Measurements from ENCODE around the gene CTRB1. TPM values are rescaled to one million over a fixed set of nuclear protein-coding genes. Genes with fewer than 3 reads are reported as not detected.
"Not testable (repeated sequence)": the region's sequence is repeated elsewhere in the genome, so short reads cannot be mapped to it uniquely, and the experiment has no call there.

Gene CTRB1
- polyA plus RNA-seq, 4 donors, result 0.04 TPM; not detected in 3

- no peak for DNase-seq (ENCODE audit: low read depth in 4 of 4, low spot score in 3 of 4)
These were observed 46.5 kb downstream of the CTRB1 start for GRCh38 chr16:75264999-75265910.

DNA sequence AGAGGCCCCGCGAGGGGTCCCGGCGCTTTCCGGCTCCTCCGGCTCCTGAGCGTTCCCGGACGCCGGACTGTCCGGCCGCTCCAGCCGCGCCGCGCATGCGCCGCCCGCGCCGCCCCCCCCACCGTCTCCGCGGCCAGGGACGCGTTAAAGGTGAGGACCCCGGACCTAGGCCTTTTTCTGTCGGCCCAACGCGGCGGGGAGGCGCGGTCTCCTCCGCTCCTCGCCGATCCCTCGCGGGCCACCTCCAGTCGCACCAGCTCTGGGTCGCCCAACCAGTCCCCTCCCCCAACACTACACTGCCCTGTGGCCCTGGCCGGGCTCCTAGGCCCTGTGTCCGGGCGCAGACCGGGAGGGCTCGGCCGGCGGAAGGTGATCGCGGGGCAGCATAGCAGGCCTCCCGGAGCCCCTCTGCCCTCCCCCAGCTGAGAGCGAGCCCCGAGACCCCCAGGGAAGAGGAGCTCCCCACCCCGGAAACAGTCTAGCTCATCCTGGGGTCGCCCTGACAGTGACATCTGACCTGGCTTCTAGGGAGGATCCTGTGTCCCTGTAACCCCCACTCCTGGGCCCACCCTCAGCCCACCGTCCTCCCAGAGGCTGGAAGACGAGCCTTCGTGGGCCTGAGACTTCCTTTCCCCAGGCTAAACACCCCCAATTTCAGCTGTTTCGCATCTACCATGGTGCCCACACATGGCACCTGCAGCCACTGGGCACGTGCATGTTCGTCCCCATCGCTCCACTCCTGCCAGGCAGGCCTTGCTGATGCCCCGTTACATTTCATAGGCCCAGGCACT, 47.3 kb downstream of the CTRB1 start:
- no peak for DNase-seq (ENCODE audit: low read depth in 4 of 4, low spot score in 3 of 4)

DNA sequence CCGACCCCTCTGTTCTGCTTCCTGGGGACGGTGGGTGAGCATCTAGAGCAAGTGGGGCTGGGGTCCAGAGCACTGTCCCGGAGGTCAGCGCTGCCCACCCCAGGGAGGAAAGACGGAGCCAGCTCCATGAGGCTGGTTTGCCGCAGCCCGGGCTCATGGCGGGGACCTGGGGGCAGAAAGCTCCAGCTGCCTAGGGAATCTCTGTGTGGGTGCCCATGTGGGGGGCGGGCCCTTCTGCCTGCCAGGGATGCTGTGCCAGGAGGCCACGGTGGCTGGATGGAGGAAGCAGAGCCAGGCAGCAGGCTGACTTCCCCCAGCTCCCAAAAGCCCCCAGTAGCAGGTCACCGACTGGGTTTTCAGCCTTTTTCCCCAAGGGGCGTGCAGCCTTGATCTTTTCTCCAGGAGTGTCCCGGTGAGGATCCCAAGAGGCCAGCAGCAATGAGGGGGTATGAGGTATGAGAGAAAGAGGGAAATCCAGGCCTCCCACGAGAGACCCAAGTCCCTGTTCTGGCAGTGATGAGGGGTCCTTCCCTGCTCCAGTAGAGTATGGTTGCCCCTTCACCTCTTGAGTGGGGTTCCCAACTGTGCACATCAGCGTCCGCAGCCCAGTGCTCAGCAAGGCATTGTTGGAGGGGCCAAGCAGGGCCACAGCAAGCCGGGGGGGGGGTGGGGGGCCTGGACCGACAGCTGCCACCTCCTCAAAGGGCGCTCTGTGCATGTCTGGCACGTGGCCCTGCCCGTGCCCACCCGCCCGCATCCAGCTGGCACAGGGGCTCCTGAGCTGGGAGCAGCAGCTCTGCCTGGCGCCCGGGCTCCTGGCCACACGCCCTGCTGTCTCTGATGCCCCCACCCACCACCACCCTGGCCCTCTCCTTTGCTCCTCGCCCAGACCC, 48.2 kb downstream of the CTRB1 start:
- no peak for DNase-seq (ENCODE audit: low read depth in 4 of 4, low spot score in 3 of 4)

DNA sequence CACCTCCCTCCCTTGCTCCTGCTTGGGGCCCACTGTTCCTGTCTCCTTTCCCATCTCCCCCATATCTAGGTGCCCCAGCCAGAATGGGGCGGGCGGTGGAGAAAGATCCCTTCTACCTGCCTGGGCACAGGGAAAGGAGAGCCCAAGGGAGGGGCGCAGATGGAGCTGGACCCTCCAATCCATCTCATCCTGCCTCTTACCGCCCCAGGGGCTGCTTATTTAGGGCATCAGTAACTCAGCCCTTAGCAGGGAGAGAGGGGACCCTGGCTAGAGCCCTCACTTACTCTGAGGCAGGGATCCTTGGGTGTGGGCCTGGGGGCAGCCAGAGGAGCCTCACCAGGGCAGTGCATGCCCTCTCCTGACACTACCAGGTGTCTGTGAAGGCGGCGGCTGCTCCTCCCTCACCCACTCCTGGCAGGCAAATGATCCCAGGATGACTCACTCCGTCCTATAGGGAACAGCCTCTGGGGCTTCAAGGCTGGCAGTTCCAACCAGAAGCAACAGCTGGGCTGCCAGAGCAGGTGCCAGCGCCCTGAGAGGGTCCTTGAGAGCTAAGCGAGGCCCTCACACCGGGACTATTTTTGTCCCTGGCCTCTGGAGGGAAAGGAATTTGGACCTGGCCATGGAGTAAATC, 49.0 kb downstream of the CTRB1 start:
- no peak for DNase-seq (ENCODE audit: low read depth in 4 of 4, low spot score in 3 of 4)

GRCh38 chr16:75269358-75269757, 50.6 kb downstream of the CTRB1 start:
- DNase-seq (ENCODE audit: low read depth in 4 of 4, low spot score in 3 of 4), result not testable (repeated sequence)

GRCh38 chr16:75271441-75272096, 52.8 kb downstream of the CTRB1 start:
- no peak for DNase-seq (ENCODE audit: low read depth in 4 of 4, low spot score in 3 of 4)

GRCh38 chr16:75272097-75272551, 53.3 kb downstream of the CTRB1 start:
- DNase-seq (ENCODE audit: low read depth in 4 of 4, low spot score in 3 of 4), result no peak

GRCh38 chr16:75272629-75273028, 53.8 kb downstream of the CTRB1 start:
- not testable (repeated sequence) for DNase-seq (ENCODE audit: low read depth in 4 of 4, low spot score in 3 of 4)

DNA sequence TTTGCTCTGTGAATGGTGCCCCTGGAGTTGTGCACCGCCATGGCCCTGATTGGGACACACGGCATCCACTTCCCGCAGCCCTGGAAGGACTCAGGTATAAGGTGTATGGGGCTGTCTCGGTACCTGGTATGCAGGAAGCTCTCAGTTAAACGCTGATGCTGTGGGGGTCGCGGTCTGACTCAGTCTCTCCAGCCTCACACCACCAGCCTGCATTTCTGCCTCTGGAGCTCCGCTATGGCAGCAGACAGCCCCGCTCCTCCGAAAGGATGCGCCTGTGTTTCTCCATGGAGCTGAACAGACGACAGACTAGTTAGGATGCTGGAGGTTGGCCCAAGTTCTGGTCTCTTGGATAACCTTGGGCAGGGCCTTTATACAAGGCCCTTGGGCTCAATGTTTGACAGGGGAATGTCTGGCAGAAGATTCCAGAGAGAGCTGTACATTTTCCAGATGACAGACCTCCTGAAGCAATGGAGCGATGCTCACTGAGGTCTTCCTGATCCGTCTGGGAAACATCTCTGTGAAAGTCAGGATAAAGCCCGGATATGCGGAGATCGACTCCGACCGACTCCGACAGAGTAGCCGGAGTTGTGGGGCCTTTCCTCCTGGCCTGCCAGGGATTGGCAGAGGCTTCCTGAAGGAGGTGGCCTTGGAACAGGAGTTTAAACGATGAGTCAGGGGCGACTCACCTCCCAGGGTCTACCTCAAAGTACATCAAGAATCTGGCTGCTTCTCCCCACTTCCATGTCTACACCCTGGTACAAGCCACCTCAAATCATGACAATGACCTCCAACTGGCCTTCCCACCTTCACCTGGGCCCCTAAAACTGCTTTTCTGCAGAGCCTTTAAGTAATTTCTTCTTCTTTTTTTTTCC, 54.5 kb downstream of the CTRB1 start:
- DNase-seq (ENCODE audit: low read depth in 4 of 4, low spot score in 3 of 4), result no peak

Other genes with a start within 250 kb of the CTRB1 start
- 100 to 1,000 TPM in 1 of 4 donors, 10 to 100 TPM in 3; 72.5 to 101 (median 83.6) TPM for gene WDR59, start 233.9 kb upstream of the CTRB1 start, polyA plus RNA-seq (ENCODE audit: insufficient read length in 4 of 4)
- gene ZNRF1, start 220.0 kb upstream of the CTRB1 start, polyA plus RNA-seq (ENCODE audit: insufficient read length in 4 of 4), result 10 to 100 TPM; 34.8 to 37.0 (median 35.3) TPM
- gene LDHD, start 102.2 kb upstream of the CTRB1 start, polyA plus RNA-seq (ENCODE audit: insufficient read length in 4 of 4), result 1 to 10 TPM; 5.7 to 8.5 (median 6.2) TPM
- gene ZFP1, start 70.5 kb upstream of the CTRB1 start, polyA plus RNA-seq (ENCODE audit: insufficient read length in 4 of 4), result 10 to 100 TPM; 23.9 to 30.1 (median 28.2) TPM
- under 1 TPM in 3 of 4 donors, not detected in 1; 0.09 to 0.30 (median 0.13) TPM for gene CTRB2, start 11.8 kb upstream of the CTRB1 start, polyA plus RNA-seq (ENCODE audit: insufficient read length in 4 of 4)
- 10 to 100 TPM; 53.5 to 64.5 (median 56.7) TPM for gene BCAR1, start 32.6 kb downstream of the CTRB1 start, polyA plus RNA-seq (ENCODE audit: insufficient read length in 4 of 4)
- gene CFDP1, start 214.5 kb downstream of the CTRB1 start, polyA plus RNA-seq (ENCODE audit: insufficient read length in 4 of 4), result 100 to 1,000 TPM; 165 to 192 (median 175) TPM
- 10 to 100 TPM; 33.1 to 43.4 (median 41.0) TPM for gene TMEM170A, start 245.7 kb downstream of the CTRB1 start, polyA plus RNA-seq (ENCODE audit: insufficient read length in 4 of 4)